ENCODE data around the gene POM121.
"Not testable (repeated sequence)": the region's sequence is repeated elsewhere in the genome, so short reads cannot be mapped to it uniquely, and the experiment has no call there.

GRCh38 chr7:72965186-72965975 is 40.5 kb downstream of the POM121 start:
- TF ChIP-seq POLR2A (IDR thresholded peaks at IDR 0.05); CTCF (IDR thresholded peaks at IDR 0.05 in 4 of 5, conservative IDR thresholded peaks at IDR 0.05 in 1 of 5): not testable (repeated sequence)
